GM12801 (cell line): Measurements from ENCODE around the gene TCAP.

Experiments used
- CTCF ChIP-seq: IDR thresholded peaks from one replicate; pipeline ENCODE4 v1.5.1; 2011; ENCODE audit warnings: control low read depth; ENCODE audit not compliant: insufficient read length; ENCODE audit errors: extremely low read depth

Gene TCAP

GRCh38 chr17:39699818-39700147 lies 34.6 kb downstream of the TCAP start, which contains the start of gene ERBB2:
TSS of gene ERBB2 (plus strand) at chr17:39700064. CDS start at chr17:39700239, 175 bp downstream.
- no peak for TF ChIP-seq CTCF

- no peak for TF ChIP-seq CTCF
Observed at GRCh38 chr17:39700148-39700987, 35.2 kb downstream of the TCAP start.

GRCh38 chr17:39701012-39701783 lies 36.0 kb downstream of the TCAP start:
- TF ChIP-seq CTCF = no peak

GRCh38 chr17:39701784-39702422 lies 36.8 kb downstream of the TCAP start:
- TF ChIP-seq CTCF = no peak

GRCh38 chr17:39702901-39703893 lies 38.0 kb downstream of the TCAP start:
- no peak for TF ChIP-seq CTCF

GRCh38 chr17:39703913-39704312 lies 38.8 kb downstream of the TCAP start:
- no peak for TF ChIP-seq CTCF
